ENCODE data around the gene POTEB3. TPM values are rescaled to one million over a fixed set of nuclear protein-coding genes. Genes with fewer than 3 reads are reported as not detected.

The POTEB3 gene
- not detected in 2 replicates for total RNA-seq

GRCh38 chr15:21440399-21440798, at the start of gene POTEB3:
Gene POTEB3, minus strand, starts transcription at chr15:21440499. Its CDS starts 488 bp downstream, at chr15:21440011.

Small RNA genes lying within 50 kb of the gene (small RNA-seq; reads per million reads assigned to genes)
- gene GRAMD4P6, result not detected
- not detected for gene MIR3118-3
- not detected for gene RF00026
